A673 (cell line): Measurements from ENCODE around the gene TC2N.

Experiments used
- EZH2 ChIP-seq: fragments of 200-600 bp; sonication (generic); IDR thresholded peaks from 2 replicates; pipeline ENCODE4 v1.6.1; 2017; ENCODE audit warnings: borderline replicate concordance, low read depth, mild to moderate bottlenecking, mixed read lengths, antibody characterized with exemption, low read length; ENCODE audit not compliant: poor library complexity, severe bottlenecking
- TF ChIP-seq, protein P1 (sequence below): fragments of 300-800, 200-600 bp; sonication (generic); conservative IDR thresholded peaks from 2 replicates; pipeline ENCODE4 v1.5.1; 2017; ENCODE audit warnings: low read depth, mild to moderate bottlenecking, antibody characterized with exemption, low read length, moderate library complexity, mixed read lengths

DNA sequence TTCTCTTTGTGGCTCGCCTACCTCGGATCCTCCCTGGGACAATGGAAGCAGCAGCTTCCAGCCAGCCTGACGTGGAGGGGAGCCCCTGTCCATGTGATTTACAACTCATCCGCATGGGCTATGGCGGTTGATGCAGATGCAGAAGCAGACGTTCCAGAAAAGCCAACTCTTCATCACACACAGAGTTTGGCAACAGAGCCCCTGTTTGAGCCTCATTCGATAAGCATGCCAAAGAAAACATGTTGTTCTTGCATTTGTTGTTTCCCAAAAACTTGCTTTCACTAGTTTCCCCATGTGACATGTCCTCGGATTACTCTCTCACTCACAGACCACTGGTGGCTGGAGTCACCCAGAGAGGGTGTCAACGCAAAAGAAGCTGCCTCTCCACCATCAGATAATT lies 16.4 kb upstream of the TC2N start:
- TF ChIP-seq, protein P1, sequence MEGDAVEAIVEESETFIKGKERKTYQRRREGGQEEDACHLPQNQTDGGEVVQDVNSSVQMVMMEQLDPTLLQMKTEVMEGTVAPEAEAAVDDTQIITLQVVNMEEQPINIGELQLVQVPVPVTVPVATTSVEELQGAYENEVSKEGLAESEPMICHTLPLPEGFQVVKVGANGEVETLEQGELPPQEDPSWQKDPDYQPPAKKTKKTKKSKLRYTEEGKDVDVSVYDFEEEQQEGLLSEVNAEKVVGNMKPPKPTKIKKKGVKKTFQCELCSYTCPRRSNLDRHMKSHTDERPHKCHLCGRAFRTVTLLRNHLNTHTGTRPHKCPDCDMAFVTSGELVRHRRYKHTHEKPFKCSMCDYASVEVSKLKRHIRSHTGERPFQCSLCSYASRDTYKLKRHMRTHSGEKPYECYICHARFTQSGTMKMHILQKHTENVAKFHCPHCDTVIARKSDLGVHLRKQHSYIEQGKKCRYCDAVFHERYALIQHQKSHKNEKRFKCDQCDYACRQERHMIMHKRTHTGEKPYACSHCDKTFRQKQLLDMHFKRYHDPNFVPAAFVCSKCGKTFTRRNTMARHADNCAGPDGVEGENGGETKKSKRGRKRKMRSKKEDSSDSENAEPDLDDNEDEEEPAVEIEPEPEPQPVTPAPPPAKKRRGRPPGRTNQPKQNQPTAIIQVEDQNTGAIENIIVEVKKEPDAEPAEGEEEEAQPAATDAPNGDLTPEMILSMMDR, result no peak
- TF ChIP-seq EZH2, result no peak
